Gastroesophageal sphincter (tissue), 4 donors: ENCODE measurements around the gene SLC38A6. TPM values are rescaled to one million over a fixed set of nuclear protein-coding genes. Genes with fewer than 3 reads are reported as not detected.
A peak's percentile ranks its signal among the peaks of the same experiment; 100 is the strongest.

ENCODE experiments used
- ATAC-seq: fragments of 150-250 bp; one replicate; pipeline ENCODE4 v1.9.1; 2016; ENCODE audit warnings: mild to moderate bottlenecking, moderate library complexity
- H3K27ac ChIP-seq, 4 donors: fragments of 200-600 bp; sonication (generic) in 3 of 4; 1 replicate in 3 of 4; 2 replicates in 1 of 4; pipeline ENCODE4 v1.5.1; 2016 to 2019
- H3K27me3 ChIP-seq: fragments of 200-600 bp; sonication (generic); one replicate; pipeline ENCODE4 v1.5.1; 2019
- H3K36me3 ChIP-seq, 2 donors: fragments of 200-600 bp; sonication (generic); one replicate each; pipeline ENCODE4 v1.5.1; 2019; ENCODE audit warnings: control low read depth in 1 of 2
- H3K4me1 ChIP-seq, 3 donors: fragments of 200-600 bp; sonication (generic); 1 replicate in 2 of 3; 2 replicates in 1 of 3; pipeline ENCODE4 v1.5.1; 2016 to 2019; ENCODE audit warnings: control low read depth in 2 of 3
- H3K4me3 ChIP-seq, 2 donors: fragments of 200-600 bp; sonication (generic); one replicate each; pipeline ENCODE4 v1.5.1; 2019; ENCODE audit warnings: mild to moderate bottlenecking in 1 of 2, moderate library complexity in 1 of 2
- H3K9me3 ChIP-seq, 3 donors: fragments of 200-600 bp; sonication (generic); one replicate each; pipeline ENCODE4 v1.5.1; 2017 to 2019; ENCODE audit warnings: control low read depth in 2 of 3
- CTCF ChIP-seq, 4 experiments: fragments of 200-600 bp in 2 of 4; fragments of 450-650 bp in 2 of 4; sonication (generic) in 1 of 4; IDR thresholded peaks; one replicate each; pipeline ENCODE4 v1.5.1; 2017 to 2019; ENCODE audit warnings: antibody characterized with exemption in 4 of 4, mild to moderate bottlenecking in 2 of 4, moderate library complexity in 2 of 4
- EP300 ChIP-seq: sonication (generic); formaldehyde crosslinking; IDR thresholded peaks from one replicate; pipeline ENCODE4 v1.6.1; 2017; ENCODE audit warnings: antibody characterized with exemption, mild to moderate bottlenecking
- POLR2A ChIP-seq, 2 donors: fragments of 450-650 bp; IDR thresholded peaks; one replicate each; pipeline ENCODE4 v1.6.1; 2017; ENCODE audit warnings: antibody characterized with exemption in 2 of 2, mild to moderate bottlenecking in 2 of 2, moderate library complexity in 1 of 2
- POLR2AphosphoS5 ChIP-seq: sonication (generic); formaldehyde crosslinking; IDR thresholded peaks from one replicate; pipeline ENCODE4 v1.6.1; 2017; ENCODE audit warnings: antibody characterized with exemption
- WGBS, 2 donors: methylation state at CpG; one replicate each; pipeline ENCODE4 v1.1.5; 2018; ENCODE audit warnings: low coverage in 1 of 2; 5-methylcytosine and 5-hydroxymethylcytosine counted together
- total RNA-seq, 4 donors: library from RNA; depleted of rRNA; stranded (reverse); fragments of >200 nt; gene quantifications; one replicate each; pipeline ENCODE4 v1.1.0, GENCODE V29; 2016

The SLC38A6 gene
- total RNA-seq, 4 donors from 2014 or later = 11.9 to 19.9 (median 16.2) TPM

GRCh38 chr14:60984196-60984595 lies 3.2 kb downstream of the SLC38A6 start:
- no peak overlapping the region for H3K4me3 ChIP-seq
- no peaks in the 10 kb centered on the region for H3K9me3 ChIP-seq
- peaks cover 4 to 36% (median 11%) of the 10 kb centered on the region in 3 donors for H3K4me1 ChIP-seq

GRCh38 chr14:60986500-60986899 lies 5.5 kb downstream of the SLC38A6 start:
- TF ChIP-seq EP300 (no peak), POLR2A (IDR thresholded peaks at IDR 0.05) (no peak), CTCF (IDR thresholded peaks at IDR 0.05) (no peak), POLR2AphosphoS5 (no peak)
- Histone ChIP-seq H3K27me3 (no peaks in the 10 kb centered on the region), H3K4me3 (no peak overlapping the region), H3K4me1 (peaks cover 0 to 21% (median 6%) of the 10 kb centered on the region in 3 donors), H3K36me3 (peaks cover 2 to 64% of the 10 kb centered on the region in 2 donors), H3K27ac (no peak overlapping the region), H3K9me3 (no peaks in the 10 kb centered on the region)
- ATAC-seq = no peak
- WGBS, 2 donors = 75 to 98% methylated on average over 2 of the region's 2 CpGs

More at GRCh38 chr14:60984196-60984595, 3.2 kb downstream of the SLC38A6 start:
- Histone ChIP-seq H3K27ac (no peak overlapping the region), H3K27me3 (no peaks in the 10 kb centered on the region), H3K36me3 (peaks cover 0 to 41% of the 10 kb centered on the region in 2 donors)
- 92 to 100% methylated on average over 1 of the region's 1 CpG for WGBS, 2 donors
- TF ChIP-seq CTCF (IDR thresholded peaks at IDR 0.05) (no peak), EP300 (no peak), POLR2A (IDR thresholded peaks at IDR 0.05) (no peak), POLR2AphosphoS5 (no peak)
- ATAC-seq = no peak

GRCh38 chr14:60989599-60989998 lies 8.6 kb downstream of the SLC38A6 start:
- Histone ChIP-seq H3K27ac (no peak overlapping the region), H3K4me1 (no peaks in the 10 kb centered on the region), H3K27me3 (no peaks in the 10 kb centered on the region), H3K9me3 (no peaks in the 10 kb centered on the region), H3K36me3 (peaks cover 5 to 88% of the 10 kb centered on the region in 2 donors), H3K4me3 (no peak overlapping the region)
- peak; percentile 25 for ATAC-seq
- TF ChIP-seq EP300 (no peak), POLR2AphosphoS5 (no peak), POLR2A (IDR thresholded peaks at IDR 0.05) (no peak), CTCF (IDR thresholded peaks at IDR 0.05) (no peak)
- WGBS, 2 donors = 60 to 65% methylated on average over 2 of the region's 2 CpGs

GRCh38 chr14:60998617-60999016 lies 17.6 kb downstream of the SLC38A6 start:
- Histone ChIP-seq H3K27me3 (no peaks in the 10 kb centered on the region), H3K9me3 (peaks cover 0 to 8% (median 0%) of the 10 kb centered on the region in 3 donors), H3K27ac (no peak overlapping the region), H3K4me3 (no peak overlapping the region), H3K36me3 (peaks cover 0 to 12% of the 10 kb centered on the region in 2 donors), H3K4me1 (no peaks in the 10 kb centered on the region)
- ATAC-seq = no peak
- no CpG with 5 or more reads among the region's 9 CpGs for WGBS, 2 donors
- TF ChIP-seq POLR2AphosphoS5 (no peak), POLR2A (IDR thresholded peaks at IDR 0.05) (no peak), EP300 (no peak), CTCF (IDR thresholded peaks at IDR 0.05) (no peak)

GRCh38 chr14:60999536-60999935 lies 18.5 kb downstream of the SLC38A6 start:
- Histone ChIP-seq H3K9me3 (peaks cover 0 to 8% (median 0%) of the 10 kb centered on the region in 3 donors), H3K27me3 (no peaks in the 10 kb centered on the region), H3K27ac (no peak overlapping the region), H3K4me3 (no peak overlapping the region), H3K4me1 (no peaks in the 10 kb centered on the region), H3K36me3 (peaks cover 0 to 9% of the 10 kb centered on the region in 2 donors)
- 96 to 100% methylated on average over 1 to 2 of the region's 2 CpGs for WGBS, 2 donors
- TF ChIP-seq EP300 = no peak
- TF ChIP-seq POLR2AphosphoS5 = no peak
- TF ChIP-seq CTCF (IDR thresholded peaks at IDR 0.05) = no peak
- no peak for TF ChIP-seq POLR2A (IDR thresholded peaks at IDR 0.05)
- no peak for ATAC-seq
